ENCODE data around the gene EED.
A peak's percentile ranks its signal among the peaks of the same experiment; 100 is the strongest.
"Not testable (repeated sequence)": the region's sequence is repeated elsewhere in the genome, so short reads cannot be mapped to it uniquely, and the experiment has no call there.

Gene EED

DNA sequence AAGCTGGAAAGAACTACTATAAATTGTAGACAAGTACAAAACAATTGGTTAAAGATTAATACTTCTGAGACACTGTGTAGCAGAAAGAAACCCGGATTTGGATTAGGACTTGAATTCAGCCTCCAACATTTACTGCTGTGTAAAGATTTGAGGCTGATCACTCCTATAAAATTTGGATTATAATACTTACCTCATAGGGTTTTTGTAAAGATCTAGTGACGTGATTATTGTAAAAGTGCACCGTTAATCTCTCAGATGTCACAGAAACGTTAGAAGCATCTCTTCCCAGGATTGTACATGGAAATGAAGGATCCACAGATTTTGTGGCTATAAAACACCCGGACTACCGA, 57.2 kb downstream of the EED start:
- DNase-seq: no peak

DNA sequence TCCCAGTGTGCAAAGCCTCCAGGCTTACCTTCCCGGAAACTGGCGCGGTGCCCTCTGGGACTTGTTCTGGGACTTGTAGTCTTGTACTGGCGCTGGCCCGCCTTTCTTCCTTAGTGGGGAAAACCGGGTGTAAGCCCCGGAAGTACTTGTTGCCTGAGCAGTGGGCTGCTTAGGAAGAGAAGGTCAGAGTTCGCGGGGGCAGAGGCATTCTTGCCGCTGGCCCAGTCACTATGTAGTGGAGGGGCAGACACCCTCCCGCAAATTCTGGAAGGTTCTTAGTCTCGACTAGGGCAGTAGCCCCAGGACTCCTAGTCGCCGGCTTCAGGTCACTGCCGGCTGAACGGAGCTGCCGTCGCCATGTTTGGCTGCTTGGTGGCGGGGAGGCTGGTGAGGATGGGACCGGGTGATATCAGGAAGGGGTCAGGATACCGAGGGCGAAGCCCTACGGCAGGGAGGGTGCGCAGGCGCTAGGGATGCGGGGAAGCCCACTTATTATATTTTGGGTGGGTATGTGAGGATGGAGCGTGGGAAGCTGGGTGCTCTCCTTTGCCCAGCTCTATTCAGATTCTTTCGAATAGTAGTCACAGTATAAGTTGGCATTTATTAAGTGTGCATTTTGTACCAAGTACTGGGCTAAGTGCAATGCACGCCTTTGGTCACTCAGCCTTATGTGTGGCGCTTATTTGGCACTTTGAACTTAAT, 57.7 kb downstream of the EED start, which contains the start of gene HIKESHI:
TSS of gene HIKESHI (plus strand) at position 149 of the 702 bp plus-strand sequence. CDS start at position 358, 209 bp downstream.
- peak; percentile 99 for DNase-seq

DNA sequence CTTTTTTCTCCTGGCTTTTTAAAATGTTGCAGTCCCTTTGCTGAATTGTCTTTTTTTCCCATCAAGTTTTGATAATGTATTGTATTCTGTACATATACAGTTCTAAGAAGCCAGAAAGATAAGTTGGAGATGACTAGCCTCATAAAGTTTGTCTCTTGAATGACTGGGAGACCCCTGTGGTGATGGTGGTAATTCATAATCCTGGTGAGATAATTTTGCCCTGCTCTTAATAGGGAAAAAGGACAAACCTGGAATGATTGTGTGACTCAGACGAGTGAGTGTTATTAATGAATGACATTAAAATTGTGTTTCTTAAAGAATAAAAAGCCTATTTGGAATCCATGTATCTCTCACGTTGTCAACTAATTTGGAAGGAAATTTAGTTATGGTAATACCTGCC, 58.7 kb downstream of the EED start:
- peak; percentile 26 for DNase-seq

DNA sequence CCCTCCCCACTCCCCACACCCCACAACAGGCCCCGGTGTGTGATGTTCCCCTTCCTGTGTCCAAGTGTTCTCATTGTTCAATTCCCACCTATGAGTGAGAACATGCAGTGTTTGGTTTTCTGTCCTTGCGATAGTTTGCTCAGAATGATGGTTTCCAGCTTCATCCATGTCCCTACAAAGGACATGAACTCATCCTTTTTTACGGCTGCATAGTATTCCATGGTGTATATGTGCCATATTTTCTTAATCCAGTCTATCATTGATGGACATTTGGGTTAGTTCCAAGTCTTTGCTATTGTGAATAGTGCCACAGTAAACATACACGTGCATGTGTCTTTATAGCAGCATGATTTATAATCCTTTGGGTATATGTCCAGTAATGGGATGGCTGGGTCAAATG, 64.2 kb downstream of the EED start:
- DNase-seq: not testable (repeated sequence)

DNA sequence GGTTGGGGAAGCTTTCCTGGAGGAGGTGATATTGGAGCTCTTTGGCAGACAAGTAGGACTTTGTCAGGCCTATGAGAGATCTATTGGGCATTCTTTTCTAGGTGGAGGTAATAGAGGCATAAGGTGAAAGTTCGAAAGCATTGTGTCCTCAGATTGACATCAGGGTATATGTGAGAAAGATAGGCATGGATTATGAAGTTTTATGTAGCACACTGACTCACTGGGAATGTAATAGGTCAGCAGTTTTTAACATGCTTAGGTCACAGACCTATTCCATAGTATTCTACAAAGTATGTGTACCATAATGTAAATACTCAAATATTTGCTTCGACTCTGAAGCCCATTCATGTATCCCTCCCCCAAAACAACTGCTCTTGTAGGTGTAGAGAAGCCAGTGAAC, 69.2 kb downstream of the EED start:
- DNase-seq: no peak

DNA sequence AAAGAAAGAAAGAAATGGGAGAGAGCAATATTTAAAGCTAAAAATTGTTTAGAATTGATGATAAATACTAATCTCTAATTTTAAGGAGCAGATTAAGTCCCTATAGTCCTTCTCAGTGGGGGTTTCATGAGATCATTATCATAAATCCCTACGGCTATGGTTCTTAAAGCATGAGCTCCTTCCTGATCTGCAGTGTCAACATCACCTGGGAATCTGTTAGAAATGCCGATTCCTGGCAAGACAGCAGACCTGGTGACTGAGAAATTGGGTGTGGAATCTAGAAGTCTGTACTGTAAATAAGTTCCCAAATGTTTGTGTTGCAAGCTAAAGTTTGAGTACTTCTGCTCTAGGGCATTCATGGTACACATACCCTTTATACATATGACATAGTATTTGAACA, 70.1 kb downstream of the EED start:
- DNase-seq: no peak

All from fibroblast of skin of right biceps (primary cell).